ENCODE measurements around the gene NLRC3.

NLRC3 gene

DNA sequence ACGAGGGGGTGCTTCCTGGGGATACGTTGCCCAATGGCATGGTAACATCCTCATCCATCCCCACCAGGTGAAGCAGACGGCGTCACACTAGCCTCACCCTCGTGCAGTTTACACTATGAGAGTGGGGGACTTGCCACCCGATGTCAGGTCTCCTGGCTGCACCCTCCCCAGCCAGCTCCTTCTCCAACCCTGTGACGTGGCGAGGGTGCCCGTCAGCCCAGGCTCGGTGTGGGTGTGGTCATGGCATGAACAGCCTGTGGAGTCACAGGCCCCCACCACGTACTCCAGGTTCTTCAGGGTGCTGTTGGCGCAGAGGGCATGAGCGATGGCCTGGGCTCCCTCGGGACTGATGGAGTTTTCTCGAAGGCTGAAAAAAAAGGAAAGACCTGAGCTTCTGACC is 28.3 kb downstream of the NLRC3 start:
- no peak for DNase-seq (ENCODE audit: low read depth, low spot score)

DNA sequence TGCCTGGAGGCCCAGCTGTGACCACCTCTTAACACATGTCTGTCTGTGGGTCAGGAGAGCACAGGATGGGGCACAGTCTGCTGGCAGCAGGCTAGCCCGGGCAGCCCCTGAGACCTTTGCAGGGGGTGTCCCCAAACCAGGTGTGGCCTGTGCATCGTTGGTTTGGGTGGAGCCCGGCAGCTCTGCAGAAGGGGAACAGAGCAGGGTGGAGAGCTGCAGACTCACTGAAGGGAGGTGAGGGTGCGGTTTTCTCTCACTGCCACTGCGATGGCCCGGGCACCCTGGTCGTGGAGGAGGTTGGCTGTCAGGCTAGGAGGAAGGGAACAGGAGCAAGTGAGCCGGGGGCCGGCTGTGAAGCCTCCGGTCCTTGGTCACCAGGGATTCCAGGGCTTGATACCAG is 28.8 kb downstream of the NLRC3 start:
- no peak for DNase-seq (ENCODE audit: low read depth, low spot score)

- no peak for DNase-seq (ENCODE audit: low read depth, low spot score)
These were observed 30.1 kb downstream of the NLRC3 start for GRCh38 chr16:3546986-3547682.

DNA sequence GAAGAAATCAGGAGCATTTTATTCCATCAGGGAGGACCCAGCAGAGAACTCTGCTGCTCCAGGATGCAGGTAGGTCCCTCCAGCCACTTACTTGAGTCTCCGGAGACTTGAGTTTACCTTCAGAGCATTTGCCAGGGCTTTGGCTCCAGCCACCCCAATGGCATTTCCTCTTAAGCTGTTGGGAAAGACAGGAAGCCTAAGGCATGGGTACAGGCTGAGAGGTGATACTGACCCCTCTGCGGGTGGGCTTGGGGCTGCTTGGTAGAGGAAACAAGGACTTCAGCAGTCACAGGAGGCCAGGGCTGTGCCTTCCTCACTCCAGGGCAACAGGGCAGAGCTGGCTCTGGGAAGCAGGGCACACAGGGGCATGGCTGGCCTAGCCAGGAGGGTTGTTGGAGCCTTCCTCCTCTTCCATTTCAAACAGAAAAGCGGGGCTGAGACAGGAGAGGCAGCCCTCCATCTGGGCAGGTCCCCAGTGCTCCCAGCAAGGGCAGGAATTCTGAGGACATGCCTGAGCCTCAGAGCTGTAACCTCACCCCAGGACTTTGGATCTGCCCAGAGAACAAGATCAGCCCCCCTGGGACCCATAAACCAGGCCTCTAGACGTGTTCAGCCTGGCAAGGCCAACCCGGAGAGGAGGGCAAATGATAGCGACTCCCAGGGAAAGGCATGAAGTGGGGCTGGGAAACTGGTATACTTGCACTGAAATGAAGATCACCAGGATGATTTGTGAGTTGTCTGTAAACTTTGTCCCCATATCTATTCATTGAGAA is 34.4 kb downstream of the NLRC3 start:
- DNase-seq (ENCODE audit: low read depth, low spot score), result no peak

- DNase-seq (ENCODE audit: low read depth, low spot score), result no peak
These were observed 35.6 kb downstream of the NLRC3 start for GRCh38 chr16:3541527-3542155.

GRCh38 chr16:3538222-3538621 is 39.0 kb downstream of the NLRC3 start:
- no peak for DNase-seq (ENCODE audit: low read depth, low spot score)

DNA sequence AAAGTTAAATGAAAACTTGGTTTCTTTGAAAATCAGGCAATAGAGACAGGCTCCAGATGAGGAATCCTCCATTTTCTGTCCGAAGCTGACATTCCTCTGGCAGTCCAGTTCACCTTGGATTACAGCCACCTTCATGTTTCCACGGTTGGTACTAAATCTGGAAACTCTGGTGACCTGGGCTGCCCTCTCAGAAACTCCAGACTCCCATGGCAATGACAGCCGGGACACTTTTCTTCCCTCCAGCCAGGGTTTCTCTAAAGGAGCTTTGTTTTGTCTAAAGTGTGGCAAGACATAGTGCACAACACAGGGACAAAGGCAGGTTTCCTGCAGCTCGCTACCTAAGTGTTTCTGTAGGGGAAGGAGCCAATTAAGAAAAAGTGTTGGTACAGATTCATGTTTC is 40.4 kb downstream of the NLRC3 start:
- no peak for DNase-seq (ENCODE audit: low read depth, low spot score)

DNA sequence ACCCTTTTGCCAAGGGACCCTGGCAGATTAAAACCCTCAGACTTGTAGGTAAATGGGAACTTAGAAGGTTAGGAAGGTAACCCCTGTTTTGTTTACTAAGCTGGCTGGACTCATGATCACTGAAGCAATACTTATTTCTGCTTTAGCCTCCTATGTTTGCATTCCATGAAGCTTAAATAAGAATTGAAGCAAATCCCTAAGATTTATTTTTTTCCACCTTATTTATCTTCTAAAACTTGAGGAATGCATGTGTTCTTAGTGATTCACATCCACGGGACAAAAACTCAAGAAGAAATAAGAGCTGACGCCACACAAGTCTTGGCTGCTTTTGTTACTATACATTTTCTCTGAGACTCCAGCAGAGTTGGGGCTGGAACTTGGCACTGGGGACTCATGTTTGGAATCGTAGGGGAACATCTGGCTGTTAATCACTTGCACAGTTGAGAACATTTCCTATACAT is 40.9 kb downstream of the NLRC3 start:
- no peak for DNase-seq (ENCODE audit: low read depth, low spot score)

DNA sequence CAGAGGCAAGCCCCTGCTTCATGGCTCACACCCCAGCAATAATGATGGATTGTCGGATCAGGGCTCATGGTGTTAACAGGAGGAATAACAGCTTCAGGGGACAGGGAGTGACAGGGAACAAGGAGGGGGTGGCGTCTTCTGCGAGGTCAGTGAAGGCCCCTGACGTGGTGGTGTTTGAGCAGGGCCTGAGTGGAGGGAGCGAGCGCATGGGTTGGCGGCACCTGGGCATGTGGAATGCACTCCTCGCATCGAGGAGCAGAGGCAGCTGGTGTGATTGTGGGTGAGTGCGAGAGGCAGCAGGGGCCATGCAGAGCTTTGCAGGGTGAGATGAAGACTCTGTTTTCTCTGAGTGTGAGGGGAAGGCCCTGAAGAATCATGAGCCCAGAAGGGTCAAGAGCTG is 43.1 kb downstream of the NLRC3 start:
- no peak for DNase-seq (ENCODE audit: low read depth, low spot score)

- no peak for DNase-seq (ENCODE audit: low read depth, low spot score)
These were observed 44.5 kb downstream of the NLRC3 start for GRCh38 chr16:3532741-3533140.

GRCh38 chr16:3530371-3530914 is 46.8 kb downstream of the NLRC3 start:
- DNase-seq (ENCODE audit: low read depth, low spot score), result no peak

DNA sequence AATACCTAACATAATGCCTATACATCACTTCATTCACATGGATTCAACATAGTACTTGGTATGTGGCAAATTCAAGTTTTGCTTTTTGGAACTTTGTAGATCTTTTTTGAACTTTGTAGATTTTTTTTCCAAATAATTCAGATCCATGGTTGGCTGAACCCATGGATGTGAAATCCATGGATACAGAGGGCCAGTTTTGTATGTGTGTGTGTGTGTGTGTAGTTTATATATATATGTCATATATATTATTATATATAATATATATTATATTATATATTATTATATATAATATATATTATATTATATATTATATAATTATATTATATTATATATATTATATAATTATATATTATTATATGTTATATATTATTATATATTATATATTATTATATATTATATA is 48.0 kb downstream of the NLRC3 start:
- no peak for DNase-seq (ENCODE audit: low read depth, low spot score)

GRCh38 chr16:3528406-3528805 is 48.8 kb downstream of the NLRC3 start:
- DNase-seq (ENCODE audit: low read depth, low spot score), result no peak

- DNase-seq (ENCODE audit: low read depth, low spot score), result peak; percentile 76
These were observed 49.9 kb downstream of the NLRC3 start for GRCh38 chr16:3527216-3527829.

DNA sequence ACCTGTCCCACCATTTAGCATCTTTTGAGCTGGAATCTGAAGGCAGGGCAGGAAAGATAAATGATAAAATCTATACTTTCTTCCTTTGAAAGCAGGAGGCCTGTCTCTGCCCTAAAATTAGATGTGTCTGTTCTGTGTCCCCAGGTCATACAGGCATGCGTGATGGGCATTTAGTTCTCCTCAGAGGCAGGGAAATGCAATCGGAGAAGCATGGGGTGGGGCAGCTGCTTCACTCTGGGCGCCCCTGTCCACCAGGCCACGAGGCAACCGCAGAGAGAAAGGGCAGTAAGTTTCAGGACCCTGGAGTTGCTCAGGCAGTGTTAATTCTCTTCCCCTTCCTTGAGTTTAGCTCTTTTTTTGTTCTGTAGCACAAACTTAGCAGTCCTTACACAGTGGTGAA is 51.3 kb downstream of the NLRC3 start:
- DNase-seq (ENCODE audit: low read depth, low spot score), result no peak

DNA sequence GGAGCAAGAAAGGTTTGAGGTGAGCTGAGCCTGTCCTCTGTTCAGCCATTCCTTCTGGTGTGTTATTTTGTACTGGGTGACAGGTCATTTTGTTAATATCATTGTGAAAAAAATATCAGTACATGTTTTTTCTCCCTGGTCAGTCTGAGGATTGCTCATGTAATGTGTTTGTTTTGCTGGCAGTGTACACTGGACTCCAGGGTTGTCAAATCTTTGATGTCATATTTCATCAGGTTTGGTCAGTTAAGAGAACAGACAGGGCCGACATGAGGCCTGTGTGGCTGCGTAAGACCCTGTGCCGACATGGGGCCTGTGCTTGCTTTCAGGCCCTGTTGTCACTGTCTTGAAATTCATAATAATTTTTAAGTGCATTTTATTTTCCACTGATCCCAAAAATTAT is 53.9 kb downstream of the NLRC3 start:
- DNase-seq (ENCODE audit: low read depth, low spot score), result no peak

DNA sequence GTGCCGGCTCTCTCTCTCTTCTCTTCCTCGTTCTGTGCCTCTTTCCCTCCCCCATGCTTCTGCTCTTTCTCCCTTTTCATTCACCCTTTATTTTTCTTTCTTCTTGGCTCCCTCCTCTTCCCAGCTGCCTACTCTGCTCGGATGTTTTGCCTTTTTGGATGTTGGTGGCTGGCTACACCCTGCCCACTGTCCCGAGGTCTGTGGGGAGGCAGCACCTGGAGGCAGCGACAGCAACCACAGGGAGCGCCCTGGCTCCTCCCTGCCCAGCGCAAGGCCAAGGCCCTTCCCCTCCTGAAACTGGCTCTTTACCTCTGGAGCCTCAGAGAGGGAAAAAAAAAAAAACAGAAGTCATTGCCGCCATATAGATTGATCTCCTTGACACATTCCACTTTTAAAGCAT is 56.4 kb downstream of the NLRC3 start:
- DNase-seq (ENCODE audit: low read depth, low spot score), result peak; percentile 23

- no peak for DNase-seq (ENCODE audit: low read depth, low spot score)
These were observed 56.8 kb downstream of the NLRC3 start for GRCh38 chr16:3520413-3520812.

- DNase-seq (ENCODE audit: low read depth, low spot score), result no peak
These were observed 57.6 kb downstream of the NLRC3 start for GRCh38 chr16:3519581-3519980.

DNA sequence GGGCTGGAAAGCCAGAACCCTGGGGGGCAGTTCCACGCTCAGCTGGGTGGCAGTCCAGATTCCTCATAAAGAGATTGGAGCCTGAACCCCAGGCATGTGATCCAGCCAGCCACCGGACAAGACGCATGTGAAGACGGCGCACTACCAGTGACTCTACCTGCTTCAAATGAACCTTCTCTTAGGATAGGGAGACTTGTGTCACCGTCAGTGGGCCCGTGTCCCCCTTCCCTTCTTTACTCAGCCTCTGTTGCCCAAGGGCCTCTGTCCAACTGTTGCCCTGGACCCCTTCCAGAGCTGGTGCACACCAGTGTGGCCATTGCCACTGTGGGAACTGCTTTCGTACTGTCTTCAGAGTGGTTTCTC is 58.2 kb downstream of the NLRC3 start:
- DNase-seq (ENCODE audit: low read depth, low spot score), result no peak

GRCh38 chr16:3518292-3518985 is 58.8 kb downstream of the NLRC3 start:
- no peak for DNase-seq (ENCODE audit: low read depth, low spot score)

GRCh38 chr16:3515897-3516296 is 61.3 kb downstream of the NLRC3 start:
- no peak for DNase-seq (ENCODE audit: low read depth, low spot score)

All from ELF-1 (cell line).